K562 (cell line): ENCODE data around the gene INTS12. TPM values are rescaled to one million over a fixed set of nuclear protein-coding genes. Genes with fewer than 3 reads are reported as not detected.

Experiments
- ATAC-seq: fragments of 200-7000 bp; cut with Tn5 transposase; 3 replicates; pipeline ENCODE4 v1.9.1; 2020; ENCODE audit warnings: moderate library complexity
- BruUV-seq: library from RNA; stranded (reverse); fragments of 400-500 nt; replicated peaks from 2 replicates; lab custom pipeline; 2021; lab: Mats Ljungman, UMichigan
- CTCF ChIA-PET: fragments of 300-600 bp; formaldehyde crosslinking; extraction: SDS; loops from one replicate; lab custom pipeline; 2021; ENCODE audit warnings: low intra/inter-chr PET ratio; lab: Yijun Ruan, JAX
- POLR2A ChIA-PET: fragments of 300-600, 350-650 bp; sonication (Branson Sonifier 250); formaldehyde crosslinking; extraction: SDS; loops from one replicate; lab custom pipeline; 2021; ENCODE audit warnings: antibody characterized with exemption, inconsistent platforms; lab: Yijun Ruan, JAX
- DNase-seq, 4 experiments: peaks; one replicate each; pipeline versions ENCODE4 v3.0.0 to v3.0.0-alpha.2; 2011 to 2018; ENCODE audit warnings: low spot score in 3 of 4, mixed read lengths in 3 of 4; ENCODE audit errors: extremely low read depth in 1 of 4
- FAIRE-seq: peaks from 2 replicates; lab custom pipeline; 2011; peaks lifted over from hg19 to GRCh38; lab: Jason Lieb, UNC
- H2AFZ ChIP-seq: 2 replicates; pipeline ENCODE4 v1.6.0; 2011; ENCODE audit warnings: low read depth, low read length, control low read depth, inconsistent platforms
- H3K27ac ChIP-seq: fragments of 200-600 bp; 3 replicates; pipeline ENCODE4 v1.8.0; 2011; ENCODE audit warnings: low read depth, mild to moderate bottlenecking, control low read depth, inconsistent platforms, low read length, moderate library complexity, mixed read lengths; ENCODE audit errors: extremely low read depth
- H3K27me3 ChIP-seq, 2 experiments: fragments of 300-600 bp in 1 of 2; 2 replicates in 1 of 2; 3 replicates in 1 of 2; pipeline versions ENCODE4 v1.6.0 to v1.8.0; 2011; ENCODE audit warnings: inconsistent platforms in 2 of 2, low read length in 2 of 2, mild to moderate bottlenecking in 1 of 2, mixed read lengths in 1 of 2, moderate library complexity in 1 of 2; ENCODE audit not compliant: control insufficient read depth in 2 of 2, insufficient read depth in 2 of 2
- H3K36me3 ChIP-seq: fragments of 300-600 bp; 3 replicates; pipeline ENCODE4 v1.8.0; 2011; ENCODE audit warnings: mild to moderate bottlenecking, low read length, inconsistent platforms; ENCODE audit not compliant: control insufficient read depth, insufficient read depth
- H3K4me1 ChIP-seq, 2 experiments: fragments of 200-600 bp in 1 of 2; replicated peaks in 1 of 2; 2 replicates in 1 of 2; 3 replicates in 1 of 2; pipeline versions ENCODE4 v1.5.1 to v1.8.0; 2011; ENCODE audit warnings: inconsistent platforms in 2 of 2, low read length in 2 of 2, mild to moderate bottlenecking in 1 of 2, mixed read lengths in 1 of 2, moderate library complexity in 1 of 2; ENCODE audit not compliant: control insufficient read depth in 2 of 2, insufficient read depth in 2 of 2
- H3K4me2 ChIP-seq: 2 replicates; pipeline ENCODE4 v1.6.1; 2011; ENCODE audit warnings: low read length, control low read depth, inconsistent platforms, mixed read lengths; ENCODE audit not compliant: insufficient read depth
- H3K4me3 ChIP-seq: fragments of 200-600 bp; sonication (generic), shearing (Covaris generic); 2 replicates; pipeline ENCODE4 v1.5.1; 2016; ENCODE audit warnings: control low read depth, inconsistent platforms
- H3K79me2 ChIP-seq: fragments of 200-600 bp; 3 replicates; pipeline ENCODE4 v1.8.0; 2011; ENCODE audit warnings: low read length, inconsistent platforms; ENCODE audit not compliant: control insufficient read depth, insufficient read depth
- H3K9ac ChIP-seq, 2 experiments: 2 replicates each; pipeline versions ENCODE4 v1.6.0 to v1.6.1; 2011; ENCODE audit warnings: low read depth in 2 of 2, low read length in 2 of 2, control low read depth in 1 of 2, inconsistent platforms in 1 of 2, mild to moderate bottlenecking in 1 of 2, mixed read lengths in 1 of 2; ENCODE audit not compliant: insufficient read depth in 1 of 2
- H3K9me1 ChIP-seq: one replicate; pipeline ENCODE4 v1.6.0; 2011; ENCODE audit warnings: inconsistent platforms, mild to moderate bottlenecking, low read length, moderate library complexity; ENCODE audit not compliant: control insufficient read depth, insufficient read depth
- H3K9me3 ChIP-seq: replicated peaks from 2 replicates; pipeline ENCODE4 v1.5.1; 2011; ENCODE audit warnings: low read depth, low read length, inconsistent platforms; ENCODE audit not compliant: control insufficient read depth, insufficient read depth
- H4K20me1 ChIP-seq: replicated peaks from 2 replicates; pipeline ENCODE4 v1.6.1; 2011; ENCODE audit warnings: low read length, inconsistent platforms, mixed read lengths; ENCODE audit not compliant: control insufficient read depth, insufficient read depth
- BRD4 ChIP-seq: fragments of 200-600 bp; sonication (generic); IDR thresholded peaks from 2 replicates; pipeline ENCODE4 v1.6.1; 2017; ENCODE audit warnings: inconsistent platforms
- CBFA2T2 ChIP-seq: fragments of 450-650 bp; conservative IDR thresholded peaks from 2 replicates; pipeline ENCODE4 v1.6.1; 2017; ENCODE audit warnings: mild to moderate bottlenecking
- EHMT2 ChIP-seq: fragments of 450-650 bp; IDR thresholded peaks from 2 replicates; pipeline ENCODE4 v1.6.1; 2018; ENCODE audit warnings: antibody characterized with exemption
- HNRNPH1 ChIP-seq: fragments of 200-400 bp; formaldehyde crosslinking; optimal IDR thresholded peaks from 2 replicates; pipeline ENCODE3; 2017; ENCODE audit warnings: low read depth, mild to moderate bottlenecking, low read length, moderate library complexity
- NR2C1 ChIP-seq, 2 experiments: fragments of 450-650 bp; IDR thresholded peaks; 2 replicates each; pipeline ENCODE4 v1.6.1; 2017; ENCODE audit warnings: mild to moderate bottlenecking in 2 of 2, antibody characterized with exemption in 1 of 2, inconsistent platforms in 1 of 2, missing compliant biosample characterization in 1 of 2, missing genetic modification characterization in 1 of 2
- NR3C1 ChIP-seq: sonication (generic); formaldehyde crosslinking; IDR thresholded peaks from 2 replicates; pipeline ENCODE4 v1.8.1; 2022; ENCODE audit warnings: missing genetic modification reagents
- RB1 ChIP-seq: fragments of 450-650 bp; IDR thresholded peaks from 2 replicates; pipeline ENCODE4 v1.6.1; 2017; ENCODE audit warnings: low read depth, mild to moderate bottlenecking
- RFX7 ChIP-seq: fragments of 250-450 bp; sonication (Bioruptor Pico); IDR thresholded peaks from 2 replicates; pipeline ENCODE4 v1.5.1; 2021; ENCODE audit warnings: mild to moderate bottlenecking
- U2AF2 ChIP-seq: fragments of 200-400 bp; formaldehyde crosslinking; optimal IDR thresholded peaks from 2 replicates; pipeline ENCODE3; 2017; ENCODE audit warnings: low read depth, mild to moderate bottlenecking, low read length
- ZNF232 ChIP-seq: sonication (generic); formaldehyde crosslinking; IDR thresholded peaks from 2 replicates; pipeline ENCODE4 v1.8.0; 2022; ENCODE audit warnings: mild to moderate bottlenecking, missing genetic modification reagents
- ZNF609 ChIP-seq: sonication (generic); formaldehyde crosslinking; IDR thresholded peaks from 2 replicates; pipeline ENCODE4 v1.8.1; 2023; ENCODE audit warnings: missing genetic modification reagents, mild to moderate bottlenecking, borderline replicate concordance
- ZNF668 ChIP-seq: fragments of 250-450 bp; sonication (Bioruptor Pico); IDR thresholded peaks from 2 replicates; pipeline ENCODE4 v1.8.0; 2022; ENCODE audit warnings: mild to moderate bottlenecking, inconsistent platforms
- ZNF699 ChIP-seq: fragments of 250-450 bp; sonication (Bioruptor Pico); IDR thresholded peaks from 2 replicates; pipeline ENCODE4 v1.8.0; 2021; ENCODE audit warnings: mild to moderate bottlenecking, moderate library complexity; ENCODE audit not compliant: insufficient replicate concordance
- WGBS: fragments of 100-300 bp; shearing (Covaris generic); methylation state at CpG from one replicate; pipeline ENCODE4 v1.1.6; 2016; ENCODE audit warnings: low coverage, mixed read lengths; ENCODE audit not compliant: insufficient coverage; ENCODE audit errors: missing lambda C conversion rate; 5-methylcytosine and 5-hydroxymethylcytosine counted together
- in situ Hi-C: fragments of 300-500 bp; cut with MboI; formaldehyde crosslinking; loops from 4 replicates; pipeline ENCODE4 v1.15.0; 2018; ENCODE audit warnings: inconsistent platforms, mixed read lengths
- intact Hi-C: fragments of 100-400 bp; cut with micrococcal nuclease; formaldehyde crosslinking; loops from 2 replicates; pipeline ENCODE4 v1.14.2; 2022
- polyA plus RNA-seq, 8 experiments: library from polyadenylated mRNA; depleted of rRNA in 4 of 8; stranded (reverse) in 5 of 8; unstranded in 3 of 8; fragments of >200 nt; fragmentation: Nextera tagmentation in 2 of 8; fragmentation: Illumina TruSeq in 1 of 8; extraction: Ambion mirVana in 2 of 8; extraction: Trizol in 1 of 8; gene quantifications; 2 replicates each; pipeline versions ENCODE4 v1.2.1 to v1.2.3, GENCODE V29; 2011 to 2014; ENCODE audit warnings: inconsistent platforms in 1 of 8, missing spikeins in 1 of 8
- total RNA-seq, 7 experiments: library from RNA; depleted of rRNA in 6 of 7; stranded (reverse); fragments of >200 nt in 6 of 7; fragmentation: Illumina TruSeq in 2 of 7; extraction: Trizol in 2 of 7; gene quantifications; 2 replicates each; pipeline versions ENCODE4 v1.2.1 to v1.2.3, GENCODE V29; 2011 to 2021; ENCODE audit warnings: low replicate concordance in 1 of 7

INTS12 gene
- total and polyA plus RNA-seq, 9 of the 15 experiments (the other 6 are each of a cell fraction or from before 2014, with no cell fraction given), result 24.5 to 82.9 (median 41.2) TPM

- Histone ChIP-seq H3K27ac (no peak overlapping the region), H3K4me3 (no peak overlapping the region), H2AFZ (no peak overlapping the region), H3K4me1 (no peaks in the 10 kb centered on the region), H3K79me2 (no peaks in the 10 kb centered on the region), H3K4me2 (no peak overlapping the region), H3K9me3 (no peaks in the 10 kb centered on the region), H4K20me1 (no peaks in the 10 kb centered on the region), H3K27me3 (no peaks in the 10 kb centered on the region), H3K9me1 (no peaks in the 10 kb centered on the region), H3K36me3 (peaks cover 17% of the 10 kb centered on the region; the same call in 1 of the 3 replicates), H3K9ac (no peak overlapping the region)
- BruUV-seq, result no TSS peak
- intact Hi-C loops, result no loop called here
- in situ Hi-C loops, result no loop called here
- ATAC-seq (no peak), DNase-seq (no peak), FAIRE-seq (no peak)
- ChIA-PET POLR2A (interaction anchor here (0.6 kb wide), 1 partner anchor 637 kb away, joined by 3 read pairs; the partner anchor contains the start of gene TBCK), CTCF (no interaction called here)
- TF ChIP-seq NR3C1 (CRISPR knock-in tag), result no peak
- no peak for TF ChIP-seq HNRNPH1
- TF ChIP-seq ZNF668, result no peak
- TF ChIP-seq NR2C1 (IDR thresholded peaks at IDR 0.05), result no peak
- no peak for TF ChIP-seq NR2C1 (tag; IDR thresholded peaks at IDR 0.05)
- no peak for TF ChIP-seq RFX7 (CRISPR knock-in tag)
- TF ChIP-seq ZNF609 (CRISPR knock-in tag), result no peak
- no peak for TF ChIP-seq RB1
- TF ChIP-seq U2AF2, result no peak
- TF ChIP-seq BRD4, result no peak
- TF ChIP-seq ZNF232 (CRISPR knock-in tag), result no peak
- no peak for TF ChIP-seq CBFA2T2
- TF ChIP-seq EHMT2, result no peak
- no peak for TF ChIP-seq ZNF699 (CRISPR knock-in tag)
- WGBS, result 31% methylated on average over 2 of the region's 2 CpGs
Measured at GRCh38 chr4:105679186-105679585, 29.3 kb downstream of the INTS12 start.
